Parathyroid adenoma (tissue), 2 donors: ENCODE data around the gene PDCD1LG2.

Experiments
- H2AFZ ChIP-seq: fragments of 300-600 bp; sonication (generic); one replicate; pipeline ENCODE4 v1.7.0; 2017; ENCODE audit warnings: antibody characterized with exemption, mild to moderate bottlenecking
- H3K27ac ChIP-seq: fragments of 300-600 bp; sonication (generic); one replicate; pipeline ENCODE4 v1.7.0; 2017
- H3K27me3 ChIP-seq: fragments of 300-600 bp; sonication (generic); one replicate; pipeline ENCODE4 v1.7.0; 2017; ENCODE audit warnings: low read length; ENCODE audit not compliant: control insufficient read depth, insufficient read depth
- H3K36me3 ChIP-seq: fragments of 300-600 bp; sonication (generic); one replicate; pipeline ENCODE4 v1.7.0; 2017; ENCODE audit warnings: low read length; ENCODE audit not compliant: control insufficient read depth, insufficient read depth
- H3K4me1 ChIP-seq: fragments of 300-600 bp; sonication (generic); one replicate; pipeline ENCODE4 v1.7.0; 2017; ENCODE audit warnings: control low read depth
- H3K4me2 ChIP-seq: fragments of 300-600 bp; sonication (generic); one replicate; pipeline ENCODE4 v1.7.0; 2017; ENCODE audit warnings: low read length
- H3K4me3 ChIP-seq: fragments of 300-600 bp; sonication (generic); one replicate; pipeline ENCODE4 v1.7.0; 2017; ENCODE audit warnings: low read depth, low read length
- H3K79me2 ChIP-seq: fragments of 300-600 bp; sonication (generic); one replicate; pipeline ENCODE4 v1.7.0; 2017; ENCODE audit warnings: control low read depth
- H3K9ac ChIP-seq: fragments of 300-600 bp; sonication (generic); one replicate; pipeline ENCODE4 v1.7.0; 2017; ENCODE audit warnings: mild to moderate bottlenecking
- H3K9me3 ChIP-seq: fragments of 300-600 bp; sonication (generic); one replicate; pipeline ENCODE4 v1.7.0; 2017; ENCODE audit warnings: low read length; ENCODE audit not compliant: control insufficient read depth
- TF ChIP-seq, protein P1 (sequence below): fragments of 300-600 bp; sonication (generic); IDR thresholded peaks from one replicate; pipeline ENCODE4 v1.7.0; 2017; ENCODE audit warnings: antibody characterized with exemption, mild to moderate bottlenecking
- donor health status: primary hyperparathyroidism.

PDCD1LG2 gene

GRCh38 chr9:5586391-5586802 is 76.1 kb downstream of the PDCD1LG2 start:
- H2AFZ ChIP-seq, result no peak overlapping the region
- H3K9ac ChIP-seq, result no peak overlapping the region
- TF ChIP-seq, protein P1, sequence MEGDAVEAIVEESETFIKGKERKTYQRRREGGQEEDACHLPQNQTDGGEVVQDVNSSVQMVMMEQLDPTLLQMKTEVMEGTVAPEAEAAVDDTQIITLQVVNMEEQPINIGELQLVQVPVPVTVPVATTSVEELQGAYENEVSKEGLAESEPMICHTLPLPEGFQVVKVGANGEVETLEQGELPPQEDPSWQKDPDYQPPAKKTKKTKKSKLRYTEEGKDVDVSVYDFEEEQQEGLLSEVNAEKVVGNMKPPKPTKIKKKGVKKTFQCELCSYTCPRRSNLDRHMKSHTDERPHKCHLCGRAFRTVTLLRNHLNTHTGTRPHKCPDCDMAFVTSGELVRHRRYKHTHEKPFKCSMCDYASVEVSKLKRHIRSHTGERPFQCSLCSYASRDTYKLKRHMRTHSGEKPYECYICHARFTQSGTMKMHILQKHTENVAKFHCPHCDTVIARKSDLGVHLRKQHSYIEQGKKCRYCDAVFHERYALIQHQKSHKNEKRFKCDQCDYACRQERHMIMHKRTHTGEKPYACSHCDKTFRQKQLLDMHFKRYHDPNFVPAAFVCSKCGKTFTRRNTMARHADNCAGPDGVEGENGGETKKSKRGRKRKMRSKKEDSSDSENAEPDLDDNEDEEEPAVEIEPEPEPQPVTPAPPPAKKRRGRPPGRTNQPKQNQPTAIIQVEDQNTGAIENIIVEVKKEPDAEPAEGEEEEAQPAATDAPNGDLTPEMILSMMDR, result no peak
- no peak overlapping the region for H3K27ac ChIP-seq
- H3K27me3 ChIP-seq, result no peaks in the 10 kb centered on the region
- H3K79me2 ChIP-seq, result no peaks in the 10 kb centered on the region
- H3K36me3 ChIP-seq, result no peaks in the 10 kb centered on the region
- no peaks in the 10 kb centered on the region for H3K9me3 ChIP-seq
- H3K4me2 ChIP-seq, result no peak overlapping the region
- no peaks in the 10 kb centered on the region for H3K4me1 ChIP-seq
- no peak overlapping the region for H3K4me3 ChIP-seq

- TF ChIP-seq, protein P1, result no peak
- H3K9me3 ChIP-seq, result no peaks in the 10 kb centered on the region
- no peaks in the 10 kb centered on the region for H3K4me1 ChIP-seq
- no peak overlapping the region for H2AFZ ChIP-seq
- H3K36me3 ChIP-seq, result no peaks in the 10 kb centered on the region
- H3K4me3 ChIP-seq, result no peak overlapping the region
- H3K79me2 ChIP-seq, result no peaks in the 10 kb centered on the region
- H3K27ac ChIP-seq, result no peak overlapping the region
- H3K4me2 ChIP-seq, result no peak overlapping the region
- H3K27me3 ChIP-seq, result no peaks in the 10 kb centered on the region
- no peak overlapping the region for H3K9ac ChIP-seq
Observed at GRCh38 chr9:5587024-5587423, 76.7 kb downstream of the PDCD1LG2 start.

DNA sequence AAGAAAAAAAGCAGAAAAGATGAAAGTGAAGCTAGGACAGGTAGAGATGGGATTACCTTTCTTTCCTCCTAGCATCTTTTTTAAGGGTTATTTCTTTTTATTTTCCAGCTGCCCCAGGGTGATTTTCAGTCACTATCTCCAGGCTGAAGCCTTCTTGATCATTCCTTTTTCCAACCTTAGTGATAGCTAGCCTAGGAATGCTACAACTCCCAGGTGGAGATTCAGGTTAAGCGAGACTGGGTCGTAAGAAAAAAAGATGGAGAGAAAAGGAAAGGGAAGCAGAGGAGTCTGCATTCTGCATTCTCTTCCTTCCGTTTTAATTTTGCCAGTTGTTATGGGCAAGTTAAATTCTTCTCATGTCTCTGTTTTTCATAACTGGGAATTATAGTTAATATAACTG is 81.9 kb downstream of the PDCD1LG2 start:
- Histone ChIP-seq H3K4me1 (no peaks in the 10 kb centered on the region), H3K79me2 (no peaks in the 10 kb centered on the region), H3K4me2 (no peak overlapping the region), H2AFZ (no peak overlapping the region), H3K27me3 (no peaks in the 10 kb centered on the region), H3K9me3 (no peaks in the 10 kb centered on the region), H3K36me3 (no peaks in the 10 kb centered on the region), H3K4me3 (no peak overlapping the region), H3K9ac (no peak overlapping the region), H3K27ac (no peak overlapping the region)
- TF ChIP-seq, protein P1, result no peak

DNA sequence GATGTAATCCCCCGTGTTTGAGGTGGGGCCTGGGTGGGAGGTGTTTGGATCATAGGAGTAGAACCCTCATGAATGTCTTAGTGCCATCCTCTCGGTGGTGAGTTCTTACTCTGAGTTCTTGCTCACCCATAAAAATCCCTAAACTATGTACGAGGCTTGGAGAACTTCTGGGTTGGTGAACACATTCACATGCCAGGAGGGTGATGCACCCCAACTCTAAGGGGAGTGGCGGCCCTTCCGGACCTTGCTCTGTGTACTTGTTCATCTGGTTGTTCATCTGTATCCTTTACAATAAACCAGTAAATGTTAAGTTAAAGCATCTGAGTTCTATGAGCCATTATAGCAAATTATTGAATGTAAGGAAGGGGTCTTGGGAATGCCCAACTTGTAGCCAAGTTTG is 82.6 kb downstream of the PDCD1LG2 start:
- H3K27ac ChIP-seq, result no peak overlapping the region
- no peaks in the 10 kb centered on the region for H3K9me3 ChIP-seq
- no peaks in the 10 kb centered on the region for H3K27me3 ChIP-seq
- no peaks in the 10 kb centered on the region for H3K36me3 ChIP-seq
- no peaks in the 10 kb centered on the region for H3K79me2 ChIP-seq
- TF ChIP-seq, protein P1, result no peak
- no peak overlapping the region for H2AFZ ChIP-seq
- H3K4me3 ChIP-seq, result no peak overlapping the region
- H3K4me2 ChIP-seq, result no peak overlapping the region
- no peaks in the 10 kb centered on the region for H3K4me1 ChIP-seq
- H3K9ac ChIP-seq, result no peak overlapping the region

- Histone ChIP-seq H3K27ac (no peak overlapping the region), H3K79me2 (no peaks in the 10 kb centered on the region), H3K9me3 (no peaks in the 10 kb centered on the region), H3K4me3 (no peak overlapping the region), H2AFZ (no peak overlapping the region), H3K36me3 (no peaks in the 10 kb centered on the region), H3K4me2 (no peak overlapping the region), H3K27me3 (no peaks in the 10 kb centered on the region), H3K4me1 (no peaks in the 10 kb centered on the region), H3K9ac (no peak overlapping the region)
- TF ChIP-seq, protein P1, result no peak
Observed at GRCh38 chr9:5593904-5594303, 83.6 kb downstream of the PDCD1LG2 start.
